Hepatocyte (in vitro differentiated cells): ENCODE results near the gene MAPK8IP1.

Experiments
- CTCF ChIP-seq: fragments of 200-600 bp; sonication (generic); IDR thresholded peaks from 2 replicates; pipeline ENCODE4 v1.5.1; 2016; ENCODE audit warnings: antibody characterized with exemption, mild to moderate bottlenecking; ENCODE audit not compliant: poor library complexity
- EZH2 ChIP-seq: fragments of 200-600 bp; sonication (generic); IDR thresholded peaks from 2 replicates; pipeline ENCODE4 v1.6.1; 2016; ENCODE audit warnings: antibody characterized with exemption, mild to moderate bottlenecking, borderline replicate concordance
- EZH2phosphoT487 ChIP-seq: fragments of 200-600 bp; sonication (generic); IDR thresholded peaks from one replicate; pipeline ENCODE4 v1.6.1; 2018; ENCODE audit warnings: antibody characterized with exemption, mild to moderate bottlenecking, low read depth, moderate library complexity; ENCODE audit not compliant: unreplicated experiment, severe bottlenecking

DNA sequence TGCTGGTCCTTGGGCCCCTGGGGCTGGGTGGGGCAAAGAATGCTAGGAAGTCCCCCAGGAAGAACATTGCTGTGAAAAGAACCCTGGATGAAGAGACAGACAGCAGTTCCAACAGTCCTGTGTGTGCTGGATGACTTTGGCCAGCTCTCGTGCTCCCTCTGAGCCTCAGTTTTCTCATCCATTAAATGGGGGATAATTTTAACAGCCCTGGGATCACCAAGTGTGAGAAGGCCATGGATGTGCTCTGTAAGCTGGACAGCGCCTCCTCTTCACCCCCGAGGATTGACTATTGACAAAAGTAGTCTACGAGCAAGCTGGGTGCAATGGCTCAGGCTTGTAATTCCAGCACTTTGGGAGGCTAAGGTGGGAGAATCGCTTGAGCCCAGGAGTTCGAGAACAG, 39.5 kb downstream of the MAPK8IP1 start:
- TF ChIP-seq CTCF: no peak
- no peak for TF ChIP-seq EZH2phosphoT487
- no peak for TF ChIP-seq EZH2
